ENCODE data around the gene OGT. TPM values are rescaled to one million over a fixed set of nuclear protein-coding genes. Genes with fewer than 3 reads are reported as not detected.
"Not testable (repeated sequence)": the region's sequence is repeated elsewhere in the genome, so short reads cannot be mapped to it uniquely, and the experiment has no call there.

Gene OGT
- total RNA-seq, 1 experiment from 2014 or later: 130 TPM

DNA sequence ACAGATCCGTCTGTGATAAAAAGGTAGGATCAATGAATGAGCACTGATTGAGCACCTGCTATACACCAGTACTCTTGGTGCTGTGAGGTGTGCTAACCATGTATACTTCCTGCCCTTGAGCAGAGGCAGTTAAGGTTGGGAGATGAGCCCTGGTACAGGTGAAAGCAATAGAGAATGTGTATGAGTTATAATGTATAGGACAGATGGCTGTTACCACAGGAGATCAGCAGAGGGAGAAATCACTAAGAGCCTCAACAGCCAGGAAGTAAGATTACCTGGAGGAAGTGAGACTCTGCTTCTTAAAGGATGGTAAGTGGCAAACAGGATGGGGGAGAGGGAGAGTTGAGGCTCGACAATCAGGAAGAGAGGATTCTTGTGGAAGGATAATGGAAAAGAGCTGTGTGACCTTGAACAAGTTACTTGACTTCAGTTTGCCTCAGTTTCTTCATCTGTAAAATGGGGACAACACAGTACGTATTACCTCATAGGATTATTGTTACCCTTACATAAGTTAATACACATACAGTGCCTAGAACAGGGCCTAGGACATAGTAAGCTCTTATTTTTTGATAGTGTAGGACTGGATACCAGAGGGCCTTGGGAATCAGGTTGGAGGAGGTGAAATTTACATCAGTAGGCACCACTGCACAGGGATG, 76.3 kb downstream of the OGT start:
- ChIA-PET POLR2A (ENCODE audit: low non-redundant PET) (no interaction called here), CTCF (no interaction called here)
- H3K4me3 ChIP-seq (ENCODE audit: low read depth, low read length, poor library complexity, severe bottlenecking): no peak overlapping the region
- H3K27me3 ChIP-seq (replicated peaks; ENCODE audit: insufficient read depth, low read depth, low read length, poor library complexity): no peaks in the 10 kb centered on the region
- H3K4me1 ChIP-seq (ENCODE audit: insufficient read depth, low read length, poor library complexity, severe bottlenecking): no peaks in the 10 kb centered on the region
- TF ChIP-seq EZH2 (IDR thresholded peaks at IDR 0.05; ENCODE audit: borderline replicate concordance, low read depth, low read length, poor library complexity, severe bottlenecking): no peak
- no peak for DNase-seq (ENCODE audit: low spot score)
- peaks cover 10% of the 10 kb centered on the region for H3K36me3 ChIP-seq (ENCODE audit: insufficient read depth, low read length, poor library complexity, severe bottlenecking)
- intact Hi-C loops (cut with micrococcal nuclease; ENCODE audit: unreplicated experiment): no loop called here
- no peaks in the 10 kb centered on the region for H3K9me3 ChIP-seq (ENCODE audit: low read depth, low read length, poor library complexity, severe bottlenecking)
- no TSS peak for BruUV-seq (replicated peaks)
- no peak overlapping the region for H3K27ac ChIP-seq (ENCODE audit: low read depth, low read length, poor library complexity, severe bottlenecking)

DNA sequence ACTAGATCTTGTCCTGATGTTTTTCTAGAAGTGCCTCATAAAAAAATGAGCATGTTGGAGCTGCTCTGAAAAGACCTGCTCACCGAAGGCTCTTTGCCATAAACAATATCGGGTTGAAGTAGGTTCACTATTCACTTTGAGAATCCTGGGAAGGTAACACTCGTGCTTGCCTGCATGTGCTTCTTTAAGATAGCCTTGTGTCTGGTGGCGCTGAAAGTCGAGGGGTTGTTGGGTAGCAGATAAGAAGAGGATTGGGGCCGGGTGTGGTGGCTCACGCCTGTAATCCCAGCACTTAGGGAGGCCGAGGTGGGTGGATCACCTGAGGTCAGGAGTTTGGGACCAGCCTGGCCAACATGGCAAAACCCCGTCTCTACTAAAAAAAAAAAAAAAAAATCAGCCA, 78.8 kb downstream of the OGT start:
- H3K36me3 ChIP-seq (ENCODE audit: insufficient read depth, low read length, poor library complexity, severe bottlenecking); POLR2A ChIA-PET (ENCODE audit: low non-redundant PET); DNase-seq (ENCODE audit: low spot score); intact Hi-C loops (cut with micrococcal nuclease; ENCODE audit: unreplicated experiment); H3K27ac ChIP-seq (ENCODE audit: low read depth, low read length, poor library complexity, severe bottlenecking); H3K9me3 ChIP-seq (ENCODE audit: low read depth, low read length, poor library complexity, severe bottlenecking); CTCF ChIA-PET; BruUV-seq (replicated peaks); H3K4me3 ChIP-seq (ENCODE audit: low read depth, low read length, poor library complexity, severe bottlenecking); H3K4me1 ChIP-seq (ENCODE audit: insufficient read depth, low read length, poor library complexity, severe bottlenecking); H3K27me3 ChIP-seq (replicated peaks; ENCODE audit: insufficient read depth, low read depth, low read length, poor library complexity): not testable (repeated sequence)

DNA sequence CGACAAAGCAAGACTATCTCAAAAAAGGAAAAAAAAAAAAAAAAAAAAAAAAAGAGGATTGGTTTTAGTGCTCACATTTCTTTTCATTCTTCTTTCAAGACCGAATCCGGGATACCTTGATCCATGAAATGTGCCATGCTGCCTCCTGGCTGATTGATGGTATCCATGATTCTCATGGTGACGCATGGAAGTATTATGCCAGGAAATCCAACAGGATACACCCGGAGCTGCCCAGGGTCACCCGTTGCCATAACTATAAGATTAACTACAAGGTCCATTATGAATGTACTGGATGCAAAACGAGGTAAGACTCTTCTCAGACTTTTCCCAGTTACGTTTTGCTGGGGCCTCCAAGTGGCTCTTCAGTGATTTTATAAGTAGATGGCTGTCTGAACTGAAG, 79.4 kb downstream of the OGT start:
- no peaks in the 10 kb centered on the region for H3K9me3 ChIP-seq (ENCODE audit: low read depth, low read length, poor library complexity, severe bottlenecking)

DNA sequence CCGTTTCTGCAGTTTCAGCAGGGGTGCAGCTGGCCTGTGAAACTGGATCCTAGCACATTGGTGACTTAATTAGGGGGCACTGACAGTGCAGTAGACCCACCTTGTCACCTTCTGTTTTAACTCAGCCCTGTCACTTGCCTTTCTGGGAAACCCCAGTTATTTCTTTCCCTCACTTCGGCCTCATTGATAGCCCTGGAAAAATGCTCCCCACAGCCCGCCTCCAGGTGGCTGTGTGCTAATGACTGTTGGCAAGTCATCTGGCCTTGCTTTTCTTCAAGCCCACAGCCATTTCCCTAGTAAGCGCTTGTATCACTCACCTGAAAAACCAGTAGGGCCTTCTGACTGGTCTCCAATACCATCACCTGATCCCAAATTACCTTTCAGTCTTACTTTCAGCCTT, 82.2 kb downstream of the OGT start:
- ChIA-PET CTCF (no interaction called here), POLR2A (ENCODE audit: low non-redundant PET) (no interaction called here)
- no peak for TF ChIP-seq EZH2 (IDR thresholded peaks at IDR 0.05; ENCODE audit: borderline replicate concordance, low read depth, low read length, poor library complexity, severe bottlenecking)
- TF ChIP-seq, protein P1, sequence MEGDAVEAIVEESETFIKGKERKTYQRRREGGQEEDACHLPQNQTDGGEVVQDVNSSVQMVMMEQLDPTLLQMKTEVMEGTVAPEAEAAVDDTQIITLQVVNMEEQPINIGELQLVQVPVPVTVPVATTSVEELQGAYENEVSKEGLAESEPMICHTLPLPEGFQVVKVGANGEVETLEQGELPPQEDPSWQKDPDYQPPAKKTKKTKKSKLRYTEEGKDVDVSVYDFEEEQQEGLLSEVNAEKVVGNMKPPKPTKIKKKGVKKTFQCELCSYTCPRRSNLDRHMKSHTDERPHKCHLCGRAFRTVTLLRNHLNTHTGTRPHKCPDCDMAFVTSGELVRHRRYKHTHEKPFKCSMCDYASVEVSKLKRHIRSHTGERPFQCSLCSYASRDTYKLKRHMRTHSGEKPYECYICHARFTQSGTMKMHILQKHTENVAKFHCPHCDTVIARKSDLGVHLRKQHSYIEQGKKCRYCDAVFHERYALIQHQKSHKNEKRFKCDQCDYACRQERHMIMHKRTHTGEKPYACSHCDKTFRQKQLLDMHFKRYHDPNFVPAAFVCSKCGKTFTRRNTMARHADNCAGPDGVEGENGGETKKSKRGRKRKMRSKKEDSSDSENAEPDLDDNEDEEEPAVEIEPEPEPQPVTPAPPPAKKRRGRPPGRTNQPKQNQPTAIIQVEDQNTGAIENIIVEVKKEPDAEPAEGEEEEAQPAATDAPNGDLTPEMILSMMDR (conservative IDR thresholded peaks at IDR 0.05; ENCODE audit: low read depth, low read length): no peak
- Histone ChIP-seq H3K36me3 (ENCODE audit: insufficient read depth, low read length, poor library complexity, severe bottlenecking) (peaks cover under 1% of the 10 kb centered on the region), H3K27me3 (replicated peaks; ENCODE audit: insufficient read depth, low read depth, low read length, poor library complexity) (no peaks in the 10 kb centered on the region), H3K4me1 (ENCODE audit: insufficient read depth, low read length, poor library complexity, severe bottlenecking) (no peaks in the 10 kb centered on the region), H3K4me3 (ENCODE audit: low read depth, low read length, poor library complexity, severe bottlenecking) (no peak overlapping the region), H3K9me3 (ENCODE audit: low read depth, low read length, poor library complexity, severe bottlenecking) (no peaks in the 10 kb centered on the region), H3K27ac (ENCODE audit: low read depth, low read length, poor library complexity, severe bottlenecking) (no peak overlapping the region)
- BruUV-seq (replicated peaks): no TSS peak
- intact Hi-C loops (cut with micrococcal nuclease; ENCODE audit: unreplicated experiment): no loop called here
- no peak for DNase-seq (ENCODE audit: low spot score)

More for the DNA sequence above, 79.4 kb downstream of the OGT start:
- ChIA-PET POLR2A (ENCODE audit: low non-redundant PET) (no interaction called here), CTCF (no interaction called here)
- no TSS peak for BruUV-seq (replicated peaks)
- peaks cover 8% of the 10 kb centered on the region for H3K36me3 ChIP-seq (ENCODE audit: insufficient read depth, low read length, poor library complexity, severe bottlenecking)
- H3K4me3 ChIP-seq (ENCODE audit: low read depth, low read length, poor library complexity, severe bottlenecking): no peak overlapping the region
- H3K4me1 ChIP-seq (ENCODE audit: insufficient read depth, low read length, poor library complexity, severe bottlenecking): no peaks in the 10 kb centered on the region
- no peaks in the 10 kb centered on the region for H3K27me3 ChIP-seq (replicated peaks; ENCODE audit: insufficient read depth, low read depth, low read length, poor library complexity)
- DNase-seq (ENCODE audit: low spot score): no peak
- no peak overlapping the region for H3K27ac ChIP-seq (ENCODE audit: low read depth, low read length, poor library complexity, severe bottlenecking)
- intact Hi-C loops (cut with micrococcal nuclease; ENCODE audit: unreplicated experiment): no loop called here
- TF ChIP-seq, protein P1 (conservative IDR thresholded peaks at IDR 0.05; ENCODE audit: low read depth, low read length): no peak
- no peak for TF ChIP-seq EZH2 (IDR thresholded peaks at IDR 0.05; ENCODE audit: borderline replicate concordance, low read depth, low read length, poor library complexity, severe bottlenecking)
